ELR (cell line): ENCODE results near the gene KLHDC10.
"Not testable (repeated sequence)": the region's sequence is repeated elsewhere in the genome, so short reads cannot be mapped to it uniquely, and the experiment has no call there.

ENCODE experiments used
- DNase-seq: peaks from one replicate; pipeline ENCODE4 v3.0.0-alpha.2; 2015; ENCODE audit warnings: low read depth

The KLHDC10 gene

GRCh38 chr7:130141884-130142653, 71.7 kb downstream of the KLHDC10 start:
- DNase-seq: no peak

- DNase-seq: no peak
Measured at GRCh38 chr7:130142654-130143333, 72.5 kb downstream of the KLHDC10 start.

GRCh38 chr7:130143334-130143732, 73.0 kb downstream of the KLHDC10 start:
- no peak for DNase-seq

- no peak for DNase-seq
Measured at GRCh38 chr7:130143986-130144311, 73.6 kb downstream of the KLHDC10 start.

- DNase-seq: peak; percentile 38
Measured at GRCh38 chr7:130144312-130145171, 74.2 kb downstream of the KLHDC10 start.

- no peak for DNase-seq
Measured at GRCh38 chr7:130145424-130146100, 75.2 kb downstream of the KLHDC10 start.

GRCh38 chr7:130146142-130146541, 75.8 kb downstream of the KLHDC10 start:
- DNase-seq: not testable (repeated sequence)

- no peak for DNase-seq
Measured at GRCh38 chr7:130146693-130147405, 76.5 kb downstream of the KLHDC10 start.

GRCh38 chr7:130147710-130148325, 77.5 kb downstream of the KLHDC10 start:
- DNase-seq: no peak

GRCh38 chr7:130148561-130148960, 78.2 kb downstream of the KLHDC10 start:
- no peak for DNase-seq

- DNase-seq: no peak
Measured at GRCh38 chr7:130149281-130150139, 79.2 kb downstream of the KLHDC10 start.

- no peak for DNase-seq
Measured at GRCh38 chr7:130150587-130150986, 80.3 kb downstream of the KLHDC10 start.

GRCh38 chr7:130151591-130152492, 81.5 kb downstream of the KLHDC10 start:
- DNase-seq: peak; percentile 13

- DNase-seq: no peak
Measured at GRCh38 chr7:130152493-130153210, 82.3 kb downstream of the KLHDC10 start.

GRCh38 chr7:130153211-130153908, 83.0 kb downstream of the KLHDC10 start:
- no peak for DNase-seq

GRCh38 chr7:130154131-130154500, 83.8 kb downstream of the KLHDC10 start:
- no peak for DNase-seq

- peak; percentile 13 for DNase-seq
Measured at GRCh38 chr7:130154501-130155317, 84.4 kb downstream of the KLHDC10 start.
